GM12892 (cell line): ENCODE measurements around the gene ACADL.

Experiments
- POLR2A ChIP-seq: IDR thresholded peaks from 2 replicates; pipeline ENCODE4 v1.6.1; 2011; ENCODE audit warnings: low read depth, low read length, control low read depth
- POLR2AphosphoS5 ChIP-seq: IDR thresholded peaks from 2 replicates; pipeline ENCODE4 v1.6.1; 2011; ENCODE audit warnings: low read depth, low read length, control low read depth

DNA sequence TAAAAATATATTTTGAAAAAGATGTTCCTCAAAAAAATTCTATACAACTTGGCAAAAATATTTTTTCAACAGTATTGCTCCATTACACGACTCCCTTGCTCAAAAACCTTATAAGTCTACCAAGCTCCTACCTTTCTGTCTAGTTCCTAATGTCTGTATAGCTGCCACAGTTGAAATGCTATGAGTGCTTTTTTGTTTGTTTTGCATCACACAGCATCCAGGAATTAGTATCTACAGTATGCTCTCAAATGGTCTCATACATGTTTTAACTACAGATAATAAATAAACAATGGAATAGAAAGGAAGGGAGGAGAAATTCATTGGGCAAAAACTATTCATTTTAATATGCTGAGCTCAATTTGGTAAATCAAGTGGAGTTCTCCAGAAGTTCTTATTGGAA is 17.3 kb downstream of the ACADL start:
- TF ChIP-seq POLR2A, result no peak
- no peak for TF ChIP-seq POLR2AphosphoS5
